Endothelial cell of umbilical vein (primary cell): ENCODE data around the gene SPAG16. TPM values are rescaled to one million over a fixed set of nuclear protein-coding genes. Genes with fewer than 3 reads are reported as not detected.

Experiments used
- BruUV-seq: library from RNA; stranded (reverse); fragments of 400-500 nt; replicated peaks from 2 replicates; lab custom pipeline; 2021; lab: Mats Ljungman, UMichigan
- CTCF ChIA-PET: fragments of 300-600, 350-600 bp; sonication (Branson Sonifier 250); formaldehyde crosslinking; loops from one replicate; lab custom pipeline; 2021; ENCODE audit warnings: antibody characterized with exemption, inconsistent platforms; lab: Charles Lee
- POLR2A ChIA-PET: fragments of 300-600, 350-600 bp; sonication (Branson Sonifier 250); formaldehyde crosslinking; loops from one replicate; lab custom pipeline; 2021; ENCODE audit warnings: antibody characterized with exemption, inconsistent platforms; lab: Charles Lee
- DNase-seq: peaks from one replicate; pipeline ENCODE4 v3.0.0-alpha.2; 2011; ENCODE audit warnings: low read depth, low spot score
- FAIRE-seq: peaks from 2 replicates; lab custom pipeline; 2011; peaks lifted over from hg19 to GRCh38; lab: Jason Lieb, UNC
- H2AFZ ChIP-seq: 2 replicates; pipeline ENCODE4 v1.6.0; 2012; ENCODE audit warnings: low read depth, low read length, control low read depth, inconsistent platforms
- H3K27ac ChIP-seq: 2 replicates; pipeline ENCODE4 v1.5.1; 2011; ENCODE audit warnings: low read depth, mild to moderate bottlenecking, control low read depth, low read length, moderate library complexity; ENCODE audit not compliant: insufficient read depth
- H3K27me3 ChIP-seq, 2 experiments: 2 replicates each; pipeline versions ENCODE4 v1.6.0 to v1.6.1; 2011; ENCODE audit warnings: low read length in 2 of 2, mixed read lengths in 1 of 2; ENCODE audit not compliant: control insufficient read depth in 2 of 2, insufficient read depth in 2 of 2
- H3K36me3 ChIP-seq, 2 experiments: 2 replicates in 1 of 2; 3 replicates in 1 of 2; pipeline ENCODE4 v1.5.1; 2011; ENCODE audit warnings: low read length in 2 of 2, mild to moderate bottlenecking in 1 of 2, moderate library complexity in 1 of 2; ENCODE audit not compliant: control insufficient read depth in 2 of 2, insufficient read depth in 2 of 2; ENCODE audit errors: extremely low read depth in 1 of 2
- H3K4me1 ChIP-seq: 3 replicates; pipeline ENCODE4 v1.5.1; 2011; ENCODE audit warnings: mild to moderate bottlenecking, low read length; ENCODE audit not compliant: control insufficient read depth, insufficient read depth; ENCODE audit errors: extremely low read depth
- H3K4me2 ChIP-seq: 2 replicates; pipeline ENCODE4 v1.6.1; 2011; ENCODE audit warnings: low read length, control low read depth, mixed read lengths; ENCODE audit not compliant: insufficient read depth
- H3K4me3 ChIP-seq, 3 experiments: fragments of 200-600 bp in 1 of 3; sonication (generic), shearing (Covaris generic) in 1 of 3; replicated peaks in 1 of 3; 2 replicates each; pipeline ENCODE4 v1.5.1; 2011 to 2016; ENCODE audit warnings: control low read depth in 3 of 3, low read length in 3 of 3, mild to moderate bottlenecking in 2 of 3, inconsistent platforms in 1 of 3, low read depth in 1 of 3, moderate library complexity in 1 of 3; ENCODE audit not compliant: insufficient read depth in 1 of 3
- H3K79me2 ChIP-seq: 2 replicates; pipeline ENCODE4 v1.6.0; 2012; ENCODE audit warnings: low read length, inconsistent platforms; ENCODE audit not compliant: control insufficient read depth, insufficient read depth
- H3K9ac ChIP-seq: replicated peaks from 2 replicates; pipeline ENCODE3; 2011; ENCODE audit warnings: low read length, control low read depth; ENCODE audit not compliant: insufficient read depth; ENCODE audit errors: extremely low read depth
- H3K9me1 ChIP-seq: replicated peaks from 3 replicates; pipeline ENCODE4 v1.6.0; 2011; ENCODE audit warnings: mild to moderate bottlenecking, low read length; ENCODE audit not compliant: control insufficient read depth, insufficient read depth; ENCODE audit errors: extremely low read depth
- H3K9me3 ChIP-seq: replicated peaks from 2 replicates; pipeline ENCODE4 v1.5.1; 2012; ENCODE audit warnings: low read length, inconsistent platforms; ENCODE audit not compliant: control insufficient read depth, insufficient read depth
- H4K20me1 ChIP-seq: replicated peaks from 2 replicates; pipeline ENCODE3; 2011; ENCODE audit warnings: mild to moderate bottlenecking, low read length; ENCODE audit not compliant: control insufficient read depth, insufficient read depth; ENCODE audit errors: extremely low read depth
- EZH2 ChIP-seq: IDR thresholded peaks from 2 replicates; pipeline ENCODE4 v1.6.1; 2012; ENCODE audit warnings: borderline replicate concordance, low read depth, mild to moderate bottlenecking, moderate library complexity, low read length, inconsistent platforms; ENCODE audit not compliant: severe bottlenecking
- FOS ChIP-seq: IDR thresholded peaks from 2 replicates; pipeline ENCODE4 v1.6.1; 2011; ENCODE audit warnings: mild to moderate bottlenecking, low read length, moderate library complexity, borderline replicate concordance; ENCODE audit not compliant: insufficient read depth
- GATA2 ChIP-seq: IDR thresholded peaks from 2 replicates; pipeline ENCODE4 v1.7.0; 2011; ENCODE audit warnings: low read depth, mild to moderate bottlenecking, moderate library complexity, mixed read lengths, low read length; ENCODE audit not compliant: insufficient read length, insufficient read depth
- JUN ChIP-seq: IDR thresholded peaks from 2 replicates; pipeline ENCODE4 v1.6.1; 2011; ENCODE audit warnings: borderline replicate concordance, low read depth; ENCODE audit not compliant: insufficient read length, insufficient read depth
- MYC ChIP-seq: IDR thresholded peaks from one replicate; pipeline ENCODE4 v1.6.1; 2011; ENCODE audit warnings: mild to moderate bottlenecking, low read depth, low read length
- POLR2A ChIP-seq: IDR thresholded peaks from 2 replicates; pipeline ENCODE4 v1.6.1; 2012; ENCODE audit warnings: low read depth, mild to moderate bottlenecking, control low read depth, low read length
- POLR2AphosphoS5 ChIP-seq: IDR thresholded peaks from 2 replicates; pipeline ENCODE4 v1.6.1; 2012; ENCODE audit warnings: low read depth, mild to moderate bottlenecking, control low read depth, low read length, moderate library complexity; ENCODE audit not compliant: insufficient read depth
- dilution Hi-C: fragments of 300-500 bp; cut with MboI; formaldehyde crosslinking; loops from one replicate; pipeline ENCODE4 v1.15.0; 2019; ENCODE audit warnings: low sequenced_read_pairs; ENCODE audit not compliant: extremely low pct_ligation_motif_present
- intact Hi-C: fragments of 100-400 bp; cut with micrococcal nuclease; formaldehyde crosslinking; loops from one replicate; pipeline ENCODE4 v1.10.0; 2022
- polyA plus RNA-seq, 4 experiments: library from polyadenylated mRNA; depleted of rRNA in 3 of 4; stranded (reverse) in 3 of 4; unstranded in 1 of 4; fragments of >200 nt; gene quantifications; 2 replicates each; pipeline versions ENCODE4 v1.2.1 to v1.2.3, GENCODE V29; 2011 to 2012; ENCODE audit warnings: missing spikeins in 1 of 4
- total RNA-seq: library from RNA; stranded (reverse); gene quantifications from 2 replicates; pipeline ENCODE4 v1.2.3, GENCODE V29; 2021
- TF ChIP-seq, protein P1 (sequence below), 2 donors: IDR thresholded peaks; 1 replicate in 1 of 2; 2 replicates in 1 of 2; pipeline ENCODE4 v1.5.1; 2011; ENCODE audit warnings: low read length in 2 of 2, mild to moderate bottlenecking in 2 of 2, moderate library complexity in 2 of 2, control low read depth in 1 of 2, inconsistent platforms in 1 of 2, low read depth in 1 of 2; ENCODE audit not compliant: insufficient read depth in 1 of 2; ENCODE audit errors: extremely low read depth in 1 of 2
- TF ChIP-seq, protein P2 (sequence below): IDR thresholded peaks from 2 replicates; pipeline ENCODE4 v1.6.1; 2011; ENCODE audit not compliant: insufficient read depth, insufficient read length

SPAG16 gene
- total and polyA plus RNA-seq, 2 donors (not counting 3 experiments of a cell fraction or from before 2014, with no cell fraction given), result 4.0 to 7.7 TPM

DNA sequence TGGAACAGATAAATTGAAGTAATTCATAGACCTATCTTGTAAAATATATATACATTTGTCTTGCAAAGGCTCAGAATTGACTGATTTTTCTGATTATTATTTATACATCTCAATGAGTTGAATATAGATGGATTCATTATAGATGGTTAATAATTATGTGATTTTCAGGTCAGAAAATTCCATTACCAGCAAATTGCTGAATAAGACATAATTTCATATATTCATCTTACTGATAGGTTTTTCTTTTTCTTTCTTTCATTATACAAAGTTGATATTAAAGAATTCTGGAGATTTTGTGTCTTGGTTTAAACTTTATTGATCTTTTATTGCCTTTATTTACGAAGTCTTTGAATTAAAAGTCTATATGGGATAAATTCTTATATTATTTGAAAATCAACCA lies 41.6 kb upstream of the SPAG16 start:
- no peak for FAIRE-seq
- CTCF ChIA-PET, result no interaction called here

GRCh38 chr2:213243189-213244044 lies 40.8 kb upstream of the SPAG16 start:
- ChIA-PET CTCF (interaction anchor here (1.1 to 1.3 kb wide), 2 partner anchors 8 to 466 kb away, joined by 3 to 4 read pairs; no protein-coding TSS in a partner anchor), POLR2A (no interaction called here)
- TF ChIP-seq POLR2A (no peak), MYC (no peak), JUN (no peak), FOS (no peak), GATA2 (no peak), EZH2 (no peak)
- TF ChIP-seq, protein P1, sequence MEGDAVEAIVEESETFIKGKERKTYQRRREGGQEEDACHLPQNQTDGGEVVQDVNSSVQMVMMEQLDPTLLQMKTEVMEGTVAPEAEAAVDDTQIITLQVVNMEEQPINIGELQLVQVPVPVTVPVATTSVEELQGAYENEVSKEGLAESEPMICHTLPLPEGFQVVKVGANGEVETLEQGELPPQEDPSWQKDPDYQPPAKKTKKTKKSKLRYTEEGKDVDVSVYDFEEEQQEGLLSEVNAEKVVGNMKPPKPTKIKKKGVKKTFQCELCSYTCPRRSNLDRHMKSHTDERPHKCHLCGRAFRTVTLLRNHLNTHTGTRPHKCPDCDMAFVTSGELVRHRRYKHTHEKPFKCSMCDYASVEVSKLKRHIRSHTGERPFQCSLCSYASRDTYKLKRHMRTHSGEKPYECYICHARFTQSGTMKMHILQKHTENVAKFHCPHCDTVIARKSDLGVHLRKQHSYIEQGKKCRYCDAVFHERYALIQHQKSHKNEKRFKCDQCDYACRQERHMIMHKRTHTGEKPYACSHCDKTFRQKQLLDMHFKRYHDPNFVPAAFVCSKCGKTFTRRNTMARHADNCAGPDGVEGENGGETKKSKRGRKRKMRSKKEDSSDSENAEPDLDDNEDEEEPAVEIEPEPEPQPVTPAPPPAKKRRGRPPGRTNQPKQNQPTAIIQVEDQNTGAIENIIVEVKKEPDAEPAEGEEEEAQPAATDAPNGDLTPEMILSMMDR (IDR thresholded peaks at IDR 0.05; ENCODE audit: extremely low read depth in 1 of 2, insufficient read depth in 1 of 2, low read depth in 1 of 2, low read length in 2 of 2), result no peak
- Histone ChIP-seq H3K4me3 (no peak overlapping the region), H3K4me1 (peaks cover 8% of the 10 kb centered on the region), H3K9me1 (no peaks in the 10 kb centered on the region), H3K27me3 (no peaks in the 10 kb centered on the region), H3K79me2 (no peaks in the 10 kb centered on the region), H3K9me3 (no peaks in the 10 kb centered on the region), H3K27ac (no peak overlapping the region), H3K9ac (no peak overlapping the region), H3K4me2 (no peak overlapping the region), H4K20me1 (no peaks in the 10 kb centered on the region), H3K36me3 (no peaks in the 10 kb centered on the region), H2AFZ (no peak overlapping the region)
- dilution Hi-C loops (no loop called here), intact Hi-C loops (no loop called here)
- FAIRE-seq (no peak), DNase-seq (no peak)
- BruUV-seq, result no TSS peak

More for the DNA sequence above, 41.6 kb upstream of the SPAG16 start:
- no peak overlapping the region for H2AFZ ChIP-seq
- no peaks in the 10 kb centered on the region for H3K9me3 ChIP-seq
- no peaks in the 10 kb centered on the region for H3K9me1 ChIP-seq
- BruUV-seq, result no TSS peak
- H3K36me3 ChIP-seq, result no peaks in the 10 kb centered on the region
- POLR2A ChIA-PET, result no interaction called here
- DNase-seq, result no peak
- peaks cover 8% of the 10 kb centered on the region for H3K4me1 ChIP-seq
- no peak overlapping the region for H3K9ac ChIP-seq
- no peak overlapping the region for H3K4me2 ChIP-seq
- no peak for TF ChIP-seq POLR2AphosphoS5
- TF ChIP-seq, protein P2, sequence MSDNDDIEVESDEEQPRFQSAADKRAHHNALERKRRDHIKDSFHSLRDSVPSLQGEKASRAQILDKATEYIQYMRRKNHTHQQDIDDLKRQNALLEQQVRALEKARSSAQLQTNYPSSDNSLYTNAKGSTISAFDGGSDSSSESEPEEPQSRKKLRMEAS, result no peak
- dilution Hi-C loops (no loop called here), intact Hi-C loops (no loop called here)
- H3K27ac ChIP-seq, result no peak overlapping the region
- H3K4me3 ChIP-seq, result no peak overlapping the region
- no peaks in the 10 kb centered on the region for H4K20me1 ChIP-seq
- no peaks in the 10 kb centered on the region for H3K79me2 ChIP-seq
- H3K27me3 ChIP-seq, result no peaks in the 10 kb centered on the region
